B cell (primary cell): ENCODE measurements around the gene SLC34A2. TPM values are rescaled to one million over a fixed set of nuclear protein-coding genes. Genes with fewer than 3 reads are reported as not detected.

Source experiments
- ATAC-seq: fragments of 200-7000 bp; cut with Tn5 transposase; one replicate; pipeline ENCODE4 v1.10.0; 2021; ENCODE audit warnings: low read depth, mild to moderate bottlenecking, moderate number of reproducible peaks, moderate library complexity
- CTCF ChIA-PET: fragments of 350-600 bp; sonication (Branson Sonifier 250); formaldehyde crosslinking; loops from one replicate; lab custom pipeline; 2021; ENCODE audit warnings: antibody characterized with exemption, inconsistent platforms; lab: Charles Lee
- POLR2A ChIA-PET: fragments of 350-600 bp; sonication (Branson Sonifier 250); formaldehyde crosslinking; loops from one replicate; lab custom pipeline; 2021; ENCODE audit warnings: antibody characterized with exemption; lab: Charles Lee
- DNase-seq: peaks from one replicate; pipeline ENCODE4 v3.0.0; 2013
- H2AFZ ChIP-seq: 2 replicates; pipeline ENCODE4 v1.6.1; 2012; ENCODE audit warnings: mild to moderate bottlenecking, low read depth, low read length; ENCODE audit not compliant: insufficient read depth, poor library complexity, severe bottlenecking
- H3K27ac ChIP-seq, 2 donors: 1 replicate in 1 of 2; 2 replicates in 1 of 2; pipeline ENCODE4 v1.5.1; 2012 to 2013; ENCODE audit warnings: low read length in 2 of 2, mild to moderate bottlenecking in 2 of 2, moderate library complexity in 1 of 2
- H3K27me3 ChIP-seq, 4 experiments: fragments of 200-600 bp in 1 of 4; sonication (generic) in 1 of 4; replicated peaks in 1 of 4; 1 replicate in 2 of 4; 2 replicates in 2 of 4; pipeline versions ENCODE4 v1.6.1 to v1.7.0; 2013 to 2016; ENCODE audit warnings: low read length in 3 of 4, mild to moderate bottlenecking in 2 of 4, mixed read lengths in 1 of 4, moderate library complexity in 1 of 4; ENCODE audit not compliant: insufficient read depth in 4 of 4, control insufficient read depth in 3 of 4; ENCODE audit errors: control extremely low read depth in 1 of 4
- H3K36me3 ChIP-seq, 2 experiments: replicated peaks in 1 of 2; 1 replicate in 1 of 2; 2 replicates in 1 of 2; pipeline versions ENCODE4 v1.6.1 to v1.7.1; 2013; ENCODE audit warnings: low read length in 1 of 2; ENCODE audit not compliant: insufficient read depth in 2 of 2, control insufficient read depth in 1 of 2; ENCODE audit errors: control extremely low read depth in 1 of 2, extremely low read depth in 1 of 2
- H3K4me1 ChIP-seq, 2 donors: fragments of 200-600 bp in 1 of 2; sonication (generic) in 1 of 2; 1 replicate in 1 of 2; 2 replicates in 1 of 2; pipeline versions ENCODE4 v1.5.1 to v1.6.1; 2013 to 2017; ENCODE audit warnings: low read length in 2 of 2; ENCODE audit not compliant: control insufficient read depth in 2 of 2, insufficient read depth in 2 of 2
- H3K4me2 ChIP-seq: replicated peaks from 2 replicates; pipeline ENCODE3; 2012; ENCODE audit warnings: mild to moderate bottlenecking, low read depth, low read length; ENCODE audit not compliant: poor library complexity, severe bottlenecking
- H3K4me3 ChIP-seq, 5 experiments: fragments of 200-600 bp in 1 of 5; sonication (generic) in 1 of 5; 1 replicate in 3 of 5; 2 replicates in 2 of 5; pipeline versions ENCODE4 v1.5.1 to v1.7.0; 2011 to 2016; ENCODE audit warnings: low read length in 4 of 5, mild to moderate bottlenecking in 4 of 5, low read depth in 2 of 5, control low read depth in 1 of 5, moderate library complexity in 1 of 5; ENCODE audit not compliant: insufficient read depth in 1 of 5; ENCODE audit errors: control extremely low read depth in 1 of 5, extremely low read depth in 1 of 5
- H3K79me2 ChIP-seq: fragments of 200-600 bp; sonication (generic); one replicate; pipeline ENCODE4 v1.6.0; 2016; ENCODE audit warnings: low read length; ENCODE audit not compliant: control insufficient read depth, insufficient read depth
- H3K9ac ChIP-seq: fragments of 200-600 bp; sonication (generic); 2 replicates; pipeline ENCODE4 v1.6.1; 2017; ENCODE audit warnings: mild to moderate bottlenecking, low read length, moderate library complexity
- H3K9me3 ChIP-seq, 3 donors: one replicate each; pipeline versions ENCODE4 v1.6.1 to v1.7.1; 2013; ENCODE audit warnings: low read length in 2 of 3; ENCODE audit not compliant: control insufficient read depth in 2 of 3, insufficient read depth in 1 of 3; ENCODE audit errors: control extremely low read depth in 1 of 3
- H4K20me1 ChIP-seq: 2 replicates; pipeline ENCODE4 v1.6.0; 2012; ENCODE audit warnings: mild to moderate bottlenecking, low read length; ENCODE audit not compliant: insufficient read depth, control insufficient read depth, poor library complexity, severe bottlenecking
- H3K27ac Mint-ChIP-seq: one replicate; pipeline ENCODE4 v1.8.0; 2021; ENCODE audit warnings: mixed read lengths
- H3K27me3 Mint-ChIP-seq: one replicate; pipeline ENCODE4 v1.8.0; 2021; ENCODE audit warnings: mixed read lengths
- H3K4me1 Mint-ChIP-seq: one replicate; pipeline ENCODE4 v1.8.0; 2021; ENCODE audit warnings: mixed read lengths
- H3K4me3 Mint-ChIP-seq: one replicate; pipeline ENCODE4 v1.8.0; 2021; ENCODE audit warnings: mixed read lengths
- H3K9me3 Mint-ChIP-seq: one replicate; pipeline ENCODE4 v1.8.0; 2022; ENCODE audit warnings: mixed read lengths; ENCODE audit not compliant: insufficient read depth
- CTCF ChIP-seq: fragments of 200-600 bp; IDR thresholded peaks from one replicate; pipeline ENCODE4 v1.8.0; 2022; ENCODE audit warnings: antibody characterized with exemption, mild to moderate bottlenecking
- EZH2 ChIP-seq: IDR thresholded peaks from 2 replicates; pipeline ENCODE4 v1.6.1; 2012; ENCODE audit warnings: borderline replicate concordance, low read depth, mild to moderate bottlenecking, moderate library complexity, low read length; ENCODE audit not compliant: insufficient read depth, poor library complexity, severe bottlenecking
- WGBS: methylation state at CpG from one replicate; pipeline ENCODE4 v1.1.5; 2013; ENCODE audit warnings: missing lambda C conversion rate; ENCODE audit not compliant: insufficient coverage; 5-methylcytosine and 5-hydroxymethylcytosine counted together
- intact Hi-C: fragments of 100-400 bp; cut with micrococcal nuclease; formaldehyde crosslinking; loops from one replicate; pipeline ENCODE4 v1.10.0; 2022
- polyA plus RNA-seq: library from polyadenylated mRNA; depleted of rRNA; stranded (reverse); fragments of >200 nt; gene quantifications from 2 replicates; pipeline ENCODE4 v1.2.3, GENCODE V29; 2012
- total RNA-seq, 2 donors: library from RNA; stranded (reverse); fragments of 120-200 nt in 1 of 2; gene quantifications; 1 replicate in 1 of 2; 2 replicates in 1 of 2; pipeline versions ENCODE4 v1.2.3 to v1.2.4, GENCODE V29; 2013 to 2022

SLC34A2 gene
- total and polyA plus RNA-seq, 2 donors (not counting 1 experiment from before 2014, with no cell fraction given), result not detected

- ATAC-seq, result no peak
- ChIA-PET POLR2A (no interaction called here), CTCF (no interaction called here)
- H3K4me3 Mint-ChIP-seq, result no peak overlapping the region
- Histone ChIP-seq H2AFZ (no peak overlapping the region), H3K4me2 (no peak overlapping the region), H3K79me2 (no peaks in the 10 kb centered on the region), H3K9ac (no peak overlapping the region), H3K27ac (no peak overlapping the region), H3K9me3 (no peaks in the 10 kb centered on the region), H3K36me3 (no peaks in the 10 kb centered on the region), H4K20me1 (no peaks in the 10 kb centered on the region), H3K4me3 (no peak overlapping the region), H3K27me3 (no peaks in the 10 kb centered on the region), H3K4me1 (no peaks in the 10 kb centered on the region)
- intact Hi-C loops, result no loop called here
- no peak overlapping the region for H3K27ac Mint-ChIP-seq
- no peaks in the 10 kb centered on the region for H3K4me1 Mint-ChIP-seq
- WGBS, result 90% methylated on average over 2 of the region's 4 CpGs
- no peak for DNase-seq
- H3K9me3 Mint-ChIP-seq, result no peaks in the 10 kb centered on the region
- no peaks in the 10 kb centered on the region for H3K27me3 Mint-ChIP-seq
- TF ChIP-seq EZH2, result no peak
- TF ChIP-seq CTCF, result no peak
Measured at GRCh38 chr4:25635501-25635900, 20.1 kb upstream of the SLC34A2 start.

- POLR2A ChIA-PET, result no interaction called here
- TF ChIP-seq CTCF (no peak), EZH2 (no peak)
- no peaks in the 10 kb centered on the region for H3K4me1 Mint-ChIP-seq
- no peak overlapping the region for H3K4me3 Mint-ChIP-seq
- H3K9me3 Mint-ChIP-seq, result no peaks in the 10 kb centered on the region
- Histone ChIP-seq H3K79me2 (no peaks in the 10 kb centered on the region), H3K27ac (no peak overlapping the region), H3K9me3 (no peaks in the 10 kb centered on the region), H2AFZ (no peak overlapping the region), H3K4me2 (no peak overlapping the region), H3K4me3 (no peak overlapping the region), H3K36me3 (no peaks in the 10 kb centered on the region), H3K9ac (no peak overlapping the region), H4K20me1 (no peaks in the 10 kb centered on the region), H3K4me1 (no peaks in the 10 kb centered on the region), H3K27me3 (no peaks in the 10 kb centered on the region)
- DNase-seq (no peak), ATAC-seq (no peak)
- CTCF ChIA-PET, result interaction anchor here (0.7 kb wide), 1 partner anchor 11 kb away, joined by 4 read pairs; no protein-coding TSS in a partner anchor
- WGBS, result 87% methylated on average over 4 of the region's 10 CpGs
- H3K27me3 Mint-ChIP-seq, result no peaks in the 10 kb centered on the region
- no peak overlapping the region for H3K27ac Mint-ChIP-seq
- intact Hi-C loops, result no loop called here
Measured at GRCh38 chr4:25637581-25638220, 17.9 kb upstream of the SLC34A2 start.
